ENCODE results near the gene HSP90AA1. TPM values are rescaled to one million over a fixed set of nuclear protein-coding genes. Genes with fewer than 3 reads are reported as not detected.
"Not testable (repeated sequence)": the region's sequence is repeated elsewhere in the genome, so short reads cannot be mapped to it uniquely, and the experiment has no call there.

Gene HSP90AA1
- total RNA-seq, 1 donor from 2014 or later: 691 TPM

DNA sequence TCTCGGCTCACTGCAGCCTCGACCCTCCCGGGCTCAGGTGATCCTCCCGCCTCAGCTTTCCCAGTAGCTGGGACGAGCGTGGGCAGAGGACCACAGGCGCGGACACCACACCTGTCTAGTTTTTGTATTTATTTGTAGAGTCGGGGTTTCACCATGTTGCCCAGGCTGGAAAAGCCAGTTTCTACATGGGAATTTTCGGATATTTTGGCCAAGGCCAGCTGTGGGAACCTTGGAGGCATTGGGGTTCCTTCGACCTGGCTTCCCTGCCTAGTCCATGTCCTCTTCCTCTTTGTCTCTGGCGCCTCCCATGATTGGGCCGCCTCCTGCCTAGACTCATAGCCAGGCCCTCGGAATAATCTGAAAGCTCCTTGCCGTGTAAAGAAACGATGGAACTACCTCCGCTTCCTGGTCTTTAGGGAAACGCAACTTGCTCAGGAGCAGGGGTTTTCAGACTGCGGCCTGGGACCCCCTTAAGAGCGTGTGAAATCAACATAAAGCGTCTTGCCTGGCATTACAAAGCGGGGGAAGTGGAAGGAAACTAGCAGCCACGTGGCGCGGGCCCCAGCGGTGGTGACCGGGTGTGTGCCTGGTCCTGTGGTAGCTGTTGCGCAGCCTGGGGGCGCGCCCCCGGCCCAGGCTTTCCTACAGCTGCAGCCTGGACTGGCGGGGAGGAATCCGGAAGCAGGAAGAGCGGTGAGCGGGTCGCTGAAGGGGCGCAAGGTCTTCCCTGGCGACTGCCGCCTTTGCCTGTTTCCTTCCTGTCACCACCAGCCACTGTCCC, 1.4 kb upstream of the HSP90AA1 start:
- Histone ChIP-seq H3K36me3 (ENCODE audit: control insufficient read depth, insufficient read depth, low read length) (peaks cover 1% of the 10 kb centered on the region), H3K27me3 (ENCODE audit: control insufficient read depth, insufficient read depth, low read length) (no peaks in the 10 kb centered on the region), H3K4me3 (ENCODE audit: low read depth, low read length) (peak overlapping the region; percentile 65)
- DNase-seq (ENCODE audit: low read depth): no peak
- TF ChIP-seq CTCF (IDR thresholded peaks at IDR 0.05; ENCODE audit: insufficient read depth, low read length, poor library complexity, severe bottlenecking): no peak

GRCh38 chr14:102087762-102088011, 843 bp upstream of the HSP90AA1 start:
- no peak for TF ChIP-seq CTCF (IDR thresholded peaks at IDR 0.05; ENCODE audit: insufficient read depth, low read length, poor library complexity, severe bottlenecking)
- peak overlapping the region; percentile 65 for H3K4me3 ChIP-seq (ENCODE audit: low read depth, low read length)
- no peak for DNase-seq (ENCODE audit: low read depth)
- H3K27me3 ChIP-seq (ENCODE audit: control insufficient read depth, insufficient read depth, low read length): no peaks in the 10 kb centered on the region
- H3K36me3 ChIP-seq (ENCODE audit: control insufficient read depth, insufficient read depth, low read length): peaks cover 3% of the 10 kb centered on the region

GRCh38 chr14:102086709-102086971, 204 bp downstream of the HSP90AA1 start:
- H3K36me3 ChIP-seq (ENCODE audit: control insufficient read depth, insufficient read depth, low read length): peaks cover 3% of the 10 kb centered on the region
- no peaks in the 10 kb centered on the region for H3K27me3 ChIP-seq (ENCODE audit: control insufficient read depth, insufficient read depth, low read length)
- no peak for DNase-seq (ENCODE audit: low read depth)
- peak overlapping the region; percentile 84 for H3K4me3 ChIP-seq (ENCODE audit: low read depth, low read length)
- TF ChIP-seq CTCF (IDR thresholded peaks at IDR 0.05; ENCODE audit: insufficient read depth, low read length, poor library complexity, severe bottlenecking): no peak

- peak overlapping the region; percentile 84 for H3K4me3 ChIP-seq (ENCODE audit: low read depth, low read length)
- no peaks in the 10 kb centered on the region for H3K27me3 ChIP-seq (ENCODE audit: control insufficient read depth, insufficient read depth, low read length)
- H3K36me3 ChIP-seq (ENCODE audit: control insufficient read depth, insufficient read depth, low read length): peaks cover 3% of the 10 kb centered on the region
- no peak for TF ChIP-seq CTCF (IDR thresholded peaks at IDR 0.05; ENCODE audit: insufficient read depth, low read length, poor library complexity, severe bottlenecking)
- no peak for DNase-seq (ENCODE audit: low read depth)
Measured at GRCh38 chr14:102085948-102086708, 716 bp downstream of the HSP90AA1 start.

DNA sequence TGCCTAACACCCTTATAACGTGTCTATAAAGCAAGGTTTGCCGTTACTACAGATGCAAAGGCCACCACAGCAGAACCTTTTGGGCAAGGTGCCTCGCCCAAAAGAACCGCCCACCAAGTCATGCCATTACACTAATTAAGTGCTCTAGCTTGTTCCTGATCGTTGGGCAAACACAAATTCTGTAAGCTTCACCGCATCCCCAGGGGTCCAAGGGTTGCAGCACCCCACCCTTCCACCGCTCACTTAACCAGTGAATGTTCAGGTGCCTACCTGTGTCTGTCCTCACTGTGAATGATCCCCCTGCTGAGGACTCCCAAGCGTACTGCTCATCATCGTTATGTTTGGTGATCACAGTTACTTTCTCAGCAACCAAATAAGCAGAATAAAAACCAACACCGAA, 1.4 kb downstream of the HSP90AA1 start:
- no peak for TF ChIP-seq CTCF (IDR thresholded peaks at IDR 0.05; ENCODE audit: insufficient read depth, low read length, poor library complexity, severe bottlenecking)
- Histone ChIP-seq H3K27me3 (ENCODE audit: control insufficient read depth, insufficient read depth, low read length) (no peaks in the 10 kb centered on the region), H3K4me3 (ENCODE audit: low read depth, low read length) (peak overlapping the region; percentile 84), H3K36me3 (ENCODE audit: control insufficient read depth, insufficient read depth, low read length) (peaks cover 6% of the 10 kb centered on the region)
- DNase-seq (ENCODE audit: low read depth): no peak

- no peaks in the 10 kb centered on the region for H3K27me3 ChIP-seq (ENCODE audit: control insufficient read depth, insufficient read depth, low read length)
- peak overlapping the region; percentile 84 for H3K4me3 ChIP-seq (ENCODE audit: low read depth, low read length)
- TF ChIP-seq CTCF (IDR thresholded peaks at IDR 0.05; ENCODE audit: insufficient read depth, low read length, poor library complexity, severe bottlenecking): no peak
- DNase-seq (ENCODE audit: low read depth): no peak
- peaks cover 6% of the 10 kb centered on the region for H3K36me3 ChIP-seq (ENCODE audit: control insufficient read depth, insufficient read depth, low read length)
Measured at GRCh38 chr14:102084931-102085330, 1.9 kb downstream of the HSP90AA1 start.

- DNase-seq (ENCODE audit: low read depth); H3K27me3 ChIP-seq (ENCODE audit: control insufficient read depth, insufficient read depth, low read length); H3K36me3 ChIP-seq (ENCODE audit: control insufficient read depth, insufficient read depth, low read length): not testable (repeated sequence)
- peak overlapping the region; percentile 84 for H3K4me3 ChIP-seq (ENCODE audit: low read depth, low read length)
Measured at GRCh38 chr14:102084522-102084921, 2.3 kb downstream of the HSP90AA1 start.
